ENCODE measurements around the gene QSOX2.

DNA sequence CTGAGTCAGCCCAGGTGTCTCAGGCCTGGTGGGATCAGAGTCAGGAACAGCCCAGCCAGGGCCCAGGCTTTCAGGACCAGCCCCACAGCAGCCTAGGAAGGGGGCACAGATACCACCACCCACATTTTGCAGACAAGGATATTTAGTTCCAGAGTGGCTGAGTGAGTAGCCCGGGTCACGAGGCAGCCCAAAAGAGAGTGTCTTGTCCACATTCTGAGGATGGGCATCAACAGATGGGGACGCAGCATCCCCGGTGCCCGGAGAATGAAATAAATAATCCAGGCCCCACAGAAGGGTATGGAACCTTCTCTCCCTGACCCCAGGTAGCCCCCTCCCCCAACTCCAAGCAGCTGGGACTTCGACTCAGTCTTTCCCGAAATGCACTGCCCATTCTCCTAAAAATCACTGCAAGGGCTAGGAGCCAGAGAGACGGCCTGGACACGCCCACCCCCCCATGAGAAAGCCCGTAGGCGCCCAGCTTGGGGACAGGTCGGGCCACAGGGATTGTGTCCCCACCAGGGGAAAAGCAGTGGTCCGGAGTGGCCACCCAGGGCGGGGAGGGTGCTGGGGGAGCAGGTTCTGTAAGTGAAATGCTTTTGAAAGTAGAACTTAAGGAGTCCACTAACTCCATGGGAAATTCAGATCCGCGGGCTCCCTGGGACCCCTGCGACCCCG lies 47.5 kb downstream of the QSOX2 start:
- TF ChIP-seq, protein P1, sequence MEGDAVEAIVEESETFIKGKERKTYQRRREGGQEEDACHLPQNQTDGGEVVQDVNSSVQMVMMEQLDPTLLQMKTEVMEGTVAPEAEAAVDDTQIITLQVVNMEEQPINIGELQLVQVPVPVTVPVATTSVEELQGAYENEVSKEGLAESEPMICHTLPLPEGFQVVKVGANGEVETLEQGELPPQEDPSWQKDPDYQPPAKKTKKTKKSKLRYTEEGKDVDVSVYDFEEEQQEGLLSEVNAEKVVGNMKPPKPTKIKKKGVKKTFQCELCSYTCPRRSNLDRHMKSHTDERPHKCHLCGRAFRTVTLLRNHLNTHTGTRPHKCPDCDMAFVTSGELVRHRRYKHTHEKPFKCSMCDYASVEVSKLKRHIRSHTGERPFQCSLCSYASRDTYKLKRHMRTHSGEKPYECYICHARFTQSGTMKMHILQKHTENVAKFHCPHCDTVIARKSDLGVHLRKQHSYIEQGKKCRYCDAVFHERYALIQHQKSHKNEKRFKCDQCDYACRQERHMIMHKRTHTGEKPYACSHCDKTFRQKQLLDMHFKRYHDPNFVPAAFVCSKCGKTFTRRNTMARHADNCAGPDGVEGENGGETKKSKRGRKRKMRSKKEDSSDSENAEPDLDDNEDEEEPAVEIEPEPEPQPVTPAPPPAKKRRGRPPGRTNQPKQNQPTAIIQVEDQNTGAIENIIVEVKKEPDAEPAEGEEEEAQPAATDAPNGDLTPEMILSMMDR (conservative IDR thresholded peaks at IDR 0.05; ENCODE audit: low read length) = no peak
- no peak for TF ChIP-seq EZH2phosphoT487 (IDR thresholded peaks at IDR 0.05; ENCODE audit: borderline replicate concordance)

All from Loucy (cell line).